B cell (primary cell): ENCODE results near the gene CHKB. TPM values are rescaled to one million over a fixed set of nuclear protein-coding genes. Genes with fewer than 3 reads are reported as not detected.

ENCODE experiments used
- ATAC-seq: fragments of 200-7000 bp; cut with Tn5 transposase; one replicate; pipeline ENCODE4 v1.10.0; 2021; ENCODE audit warnings: low read depth, mild to moderate bottlenecking, moderate number of reproducible peaks, moderate library complexity
- CTCF ChIA-PET: fragments of 350-600 bp; sonication (Branson Sonifier 250); formaldehyde crosslinking; loops from one replicate; lab custom pipeline; 2021; ENCODE audit warnings: antibody characterized with exemption, inconsistent platforms; lab: Charles Lee
- POLR2A ChIA-PET: fragments of 350-600 bp; sonication (Branson Sonifier 250); formaldehyde crosslinking; loops from one replicate; lab custom pipeline; 2021; ENCODE audit warnings: antibody characterized with exemption; lab: Charles Lee
- DNase-seq: peaks from one replicate; pipeline ENCODE4 v3.0.0; 2013
- H2AFZ ChIP-seq: 2 replicates; pipeline ENCODE4 v1.6.1; 2012; ENCODE audit warnings: mild to moderate bottlenecking, low read depth, low read length; ENCODE audit not compliant: insufficient read depth, poor library complexity, severe bottlenecking
- H3K27ac ChIP-seq, 2 donors: 1 replicate in 1 of 2; 2 replicates in 1 of 2; pipeline ENCODE4 v1.5.1; 2012 to 2013; ENCODE audit warnings: low read length in 2 of 2, mild to moderate bottlenecking in 2 of 2, moderate library complexity in 1 of 2
- H3K27me3 ChIP-seq, 4 experiments: fragments of 200-600 bp in 1 of 4; sonication (generic) in 1 of 4; replicated peaks in 1 of 4; 1 replicate in 2 of 4; 2 replicates in 2 of 4; pipeline versions ENCODE4 v1.6.1 to v1.7.0; 2013 to 2016; ENCODE audit warnings: low read length in 3 of 4, mild to moderate bottlenecking in 2 of 4, mixed read lengths in 1 of 4, moderate library complexity in 1 of 4; ENCODE audit not compliant: insufficient read depth in 4 of 4, control insufficient read depth in 3 of 4; ENCODE audit errors: control extremely low read depth in 1 of 4
- H3K36me3 ChIP-seq, 2 experiments: replicated peaks in 1 of 2; 1 replicate in 1 of 2; 2 replicates in 1 of 2; pipeline versions ENCODE4 v1.6.1 to v1.7.1; 2013; ENCODE audit warnings: low read length in 1 of 2; ENCODE audit not compliant: insufficient read depth in 2 of 2, control insufficient read depth in 1 of 2; ENCODE audit errors: control extremely low read depth in 1 of 2, extremely low read depth in 1 of 2
- H3K4me1 ChIP-seq, 2 donors: fragments of 200-600 bp in 1 of 2; sonication (generic) in 1 of 2; 1 replicate in 1 of 2; 2 replicates in 1 of 2; pipeline versions ENCODE4 v1.5.1 to v1.6.1; 2013 to 2017; ENCODE audit warnings: low read length in 2 of 2; ENCODE audit not compliant: control insufficient read depth in 2 of 2, insufficient read depth in 2 of 2
- H3K4me2 ChIP-seq: replicated peaks from 2 replicates; pipeline ENCODE3; 2012; ENCODE audit warnings: mild to moderate bottlenecking, low read depth, low read length; ENCODE audit not compliant: poor library complexity, severe bottlenecking
- H3K4me3 ChIP-seq, 5 experiments: fragments of 200-600 bp in 1 of 5; sonication (generic) in 1 of 5; 1 replicate in 3 of 5; 2 replicates in 2 of 5; pipeline versions ENCODE4 v1.5.1 to v1.7.0; 2011 to 2016; ENCODE audit warnings: low read length in 4 of 5, mild to moderate bottlenecking in 4 of 5, low read depth in 2 of 5, control low read depth in 1 of 5, moderate library complexity in 1 of 5; ENCODE audit not compliant: insufficient read depth in 1 of 5; ENCODE audit errors: control extremely low read depth in 1 of 5, extremely low read depth in 1 of 5
- H3K79me2 ChIP-seq: fragments of 200-600 bp; sonication (generic); one replicate; pipeline ENCODE4 v1.6.0; 2016; ENCODE audit warnings: low read length; ENCODE audit not compliant: control insufficient read depth, insufficient read depth
- H3K9ac ChIP-seq: fragments of 200-600 bp; sonication (generic); 2 replicates; pipeline ENCODE4 v1.6.1; 2017; ENCODE audit warnings: mild to moderate bottlenecking, low read length, moderate library complexity
- H3K9me3 ChIP-seq, 3 donors: one replicate each; pipeline versions ENCODE4 v1.6.1 to v1.7.1; 2013; ENCODE audit warnings: low read length in 2 of 3; ENCODE audit not compliant: control insufficient read depth in 2 of 3, insufficient read depth in 1 of 3; ENCODE audit errors: control extremely low read depth in 1 of 3
- H4K20me1 ChIP-seq: 2 replicates; pipeline ENCODE4 v1.6.0; 2012; ENCODE audit warnings: mild to moderate bottlenecking, low read length; ENCODE audit not compliant: insufficient read depth, control insufficient read depth, poor library complexity, severe bottlenecking
- H3K27ac Mint-ChIP-seq: one replicate; pipeline ENCODE4 v1.8.0; 2021; ENCODE audit warnings: mixed read lengths
- H3K27me3 Mint-ChIP-seq: one replicate; pipeline ENCODE4 v1.8.0; 2021; ENCODE audit warnings: mixed read lengths
- H3K4me1 Mint-ChIP-seq: one replicate; pipeline ENCODE4 v1.8.0; 2021; ENCODE audit warnings: mixed read lengths
- H3K4me3 Mint-ChIP-seq: one replicate; pipeline ENCODE4 v1.8.0; 2021; ENCODE audit warnings: mixed read lengths
- H3K9me3 Mint-ChIP-seq: one replicate; pipeline ENCODE4 v1.8.0; 2022; ENCODE audit warnings: mixed read lengths; ENCODE audit not compliant: insufficient read depth
- CTCF ChIP-seq: fragments of 200-600 bp; IDR thresholded peaks from one replicate; pipeline ENCODE4 v1.8.0; 2022; ENCODE audit warnings: antibody characterized with exemption, mild to moderate bottlenecking
- EZH2 ChIP-seq: IDR thresholded peaks from 2 replicates; pipeline ENCODE4 v1.6.1; 2012; ENCODE audit warnings: borderline replicate concordance, low read depth, mild to moderate bottlenecking, moderate library complexity, low read length; ENCODE audit not compliant: insufficient read depth, poor library complexity, severe bottlenecking
- WGBS: methylation state at CpG from one replicate; pipeline ENCODE4 v1.1.5; 2013; ENCODE audit warnings: missing lambda C conversion rate; ENCODE audit not compliant: insufficient coverage; 5-methylcytosine and 5-hydroxymethylcytosine counted together
- intact Hi-C: fragments of 100-400 bp; cut with micrococcal nuclease; formaldehyde crosslinking; loops from one replicate; pipeline ENCODE4 v1.10.0; 2022
- polyA plus RNA-seq: library from polyadenylated mRNA; depleted of rRNA; stranded (reverse); fragments of >200 nt; gene quantifications from 2 replicates; pipeline ENCODE4 v1.2.3, GENCODE V29; 2012
- total RNA-seq, 2 donors: library from RNA; stranded (reverse); fragments of 120-200 nt in 1 of 2; gene quantifications; 1 replicate in 1 of 2; 2 replicates in 1 of 2; pipeline versions ENCODE4 v1.2.3 to v1.2.4, GENCODE V29; 2013 to 2022

Gene CHKB
- total and polyA plus RNA-seq, 2 donors (not counting 1 experiment from before 2014, with no cell fraction given): 238 to 309 TPM

GRCh38 chr22:50575426-50575941, 7.2 kb downstream of the CHKB start:
- ChIA-PET CTCF (interaction anchor here (0.6 kb wide), 1 partner anchor 43 kb away, joined by 3 read pairs; no protein-coding TSS in a partner anchor), POLR2A (interaction anchor here (1.4 kb wide), 1 partner anchor 12 kb away, joined by 4 read pairs; the partner anchor contains the start of gene SYCE3)
- ATAC-seq (no peak), DNase-seq (no peak)
- no peak overlapping the region for H3K9ac ChIP-seq
- Mint-ChIP-seq H3K27ac (no peak overlapping the region), H3K4me3 (no peak overlapping the region), H3K4me1 (peaks cover 15% of the 10 kb centered on the region), H3K9me3 (no peaks in the 10 kb centered on the region), H3K27me3 (no peaks in the 10 kb centered on the region)
- H3K27ac ChIP-seq: no peak overlapping the region
- H3K9me3 ChIP-seq: no peaks in the 10 kb centered on the region
- WGBS: 92% methylated on average over 8 of the region's 8 CpGs
- H3K4me1 ChIP-seq: peaks cover 0 to 9% of the 10 kb centered on the region in 2 donors
- H2AFZ ChIP-seq: no peak overlapping the region
- peaks cover 13% of the 10 kb centered on the region for H4K20me1 ChIP-seq
- peaks cover 0 to 26% of the 10 kb centered on the region in 2 experiments for H3K36me3 ChIP-seq
- no peak overlapping the region for H3K4me3 ChIP-seq
- no peaks in the 10 kb centered on the region for H3K27me3 ChIP-seq
- intact Hi-C loops: no loop called here
- H3K79me2 ChIP-seq: no peaks in the 10 kb centered on the region
- no peak for TF ChIP-seq CTCF
- no peak for TF ChIP-seq EZH2
- no peak overlapping the region for H3K4me2 ChIP-seq

DNA sequence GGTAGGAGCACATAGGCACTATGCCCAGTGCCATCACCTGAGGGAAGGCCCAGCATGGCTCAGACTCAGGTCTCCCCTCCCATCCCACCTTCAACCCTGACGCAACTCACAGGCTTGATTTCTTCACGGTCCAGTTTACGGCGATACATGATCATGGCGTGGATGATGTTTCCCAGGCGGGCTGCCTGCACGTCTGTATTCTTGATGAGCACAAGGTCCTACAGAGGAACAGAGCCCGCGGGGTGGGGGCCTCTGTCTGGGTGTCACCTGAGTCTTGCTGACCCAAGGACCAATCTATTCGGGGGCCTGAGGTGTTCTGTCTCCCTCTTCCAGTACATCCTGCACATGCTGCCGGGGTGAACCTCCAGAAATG, 8.3 kb downstream of the CHKB start:
- no peak overlapping the region for H2AFZ ChIP-seq
- Mint-ChIP-seq H3K27ac (no peak overlapping the region), H3K9me3 (no peaks in the 10 kb centered on the region), H3K27me3 (no peaks in the 10 kb centered on the region), H3K4me3 (no peak overlapping the region), H3K4me1 (peaks cover 17% of the 10 kb centered on the region)
- H3K9me3 ChIP-seq: no peaks in the 10 kb centered on the region
- H3K4me1 ChIP-seq: peaks cover 0 to 18% of the 10 kb centered on the region in 2 donors
- H3K9ac ChIP-seq: no peak overlapping the region
- intact Hi-C loops: no loop called here
- H3K4me2 ChIP-seq: no peak overlapping the region
- H3K4me3 ChIP-seq: no peak overlapping the region
- peaks cover 5% of the 10 kb centered on the region for H4K20me1 ChIP-seq
- WGBS: 96% methylated on average over 10 of the region's 11 CpGs
- H3K79me2 ChIP-seq: no peaks in the 10 kb centered on the region
- no peak for ATAC-seq
- H3K27me3 ChIP-seq: no peaks in the 10 kb centered on the region
- peaks cover 0 to 27% of the 10 kb centered on the region in 2 experiments for H3K36me3 ChIP-seq
- ChIA-PET POLR2A (no interaction called here), CTCF (no interaction called here)
- no peak overlapping the region for H3K27ac ChIP-seq
- DNase-seq: no peak
- TF ChIP-seq CTCF (no peak), EZH2 (no peak)
